Activated CD8-positive, alpha-beta T cell treated with anti-CD3 and anti-CD28 coated beads for 36 hours (primary cell): ENCODE data around the gene TAS1R2. TPM values are rescaled to one million over a fixed set of nuclear protein-coding genes. Genes with fewer than 3 reads are reported as not detected.

Experiments used
- ATAC-seq: fragments of 200-7000 bp; cut with Tn5 transposase; one replicate; pipeline ENCODE4 v1.10.0; 2021; ENCODE audit warnings: mild to moderate bottlenecking, moderate library complexity
- CTCF ChIA-PET: fragments of 350-600 bp; sonication (Branson Sonifier 250); formaldehyde crosslinking; loops from one replicate; lab custom pipeline; 2021; ENCODE audit warnings: antibody characterized with exemption; lab: Charles Lee
- POLR2A ChIA-PET: fragments of 350-600 bp; sonication (Branson Sonifier 250); formaldehyde crosslinking; loops from one replicate; lab custom pipeline; 2021; ENCODE audit warnings: antibody characterized with exemption; lab: Charles Lee
- DNase-seq: peaks from one replicate; pipeline ENCODE4 v3.0.0-alpha.2; 2020
- H3K27ac Mint-ChIP-seq: one replicate; pipeline ENCODE4 v1.8.0; 2021; ENCODE audit warnings: mild to moderate bottlenecking, mixed read lengths
- H3K27me3 Mint-ChIP-seq: one replicate; pipeline ENCODE4 v1.8.0; 2021; ENCODE audit warnings: mixed read lengths
- H3K36me3 Mint-ChIP-seq: one replicate; pipeline ENCODE4 v1.8.0; 2021; ENCODE audit warnings: low read depth, mixed read lengths
- H3K4me1 Mint-ChIP-seq: one replicate; pipeline ENCODE4 v1.8.0; 2021; ENCODE audit warnings: low read depth, mixed read lengths
- H3K4me3 Mint-ChIP-seq: one replicate; pipeline ENCODE4 v1.8.0; 2021; ENCODE audit warnings: mild to moderate bottlenecking, moderate library complexity, mixed read lengths
- H3K9me3 Mint-ChIP-seq: one replicate; pipeline ENCODE4 v1.8.0; 2021; ENCODE audit warnings: mixed read lengths
- intact Hi-C: fragments of 100-400 bp; cut with micrococcal nuclease; formaldehyde crosslinking; loops from one replicate; pipeline ENCODE4 v1.10.0; 2022
- total RNA-seq, 2 experiments: library from RNA; stranded (reverse); gene quantifications; one replicate each; pipeline ENCODE4 v1.2.3, GENCODE V29; 2021
- TF ChIP-seq, protein P1 (sequence below): fragments of 200-600 bp; IDR thresholded peaks from one replicate; pipeline ENCODE4 v1.8.0; 2022; ENCODE audit warnings: antibody characterized with exemption, mild to moderate bottlenecking

Gene TAS1R2
- total RNA-seq, 2 experiments from 2014 or later = not detected

DNA sequence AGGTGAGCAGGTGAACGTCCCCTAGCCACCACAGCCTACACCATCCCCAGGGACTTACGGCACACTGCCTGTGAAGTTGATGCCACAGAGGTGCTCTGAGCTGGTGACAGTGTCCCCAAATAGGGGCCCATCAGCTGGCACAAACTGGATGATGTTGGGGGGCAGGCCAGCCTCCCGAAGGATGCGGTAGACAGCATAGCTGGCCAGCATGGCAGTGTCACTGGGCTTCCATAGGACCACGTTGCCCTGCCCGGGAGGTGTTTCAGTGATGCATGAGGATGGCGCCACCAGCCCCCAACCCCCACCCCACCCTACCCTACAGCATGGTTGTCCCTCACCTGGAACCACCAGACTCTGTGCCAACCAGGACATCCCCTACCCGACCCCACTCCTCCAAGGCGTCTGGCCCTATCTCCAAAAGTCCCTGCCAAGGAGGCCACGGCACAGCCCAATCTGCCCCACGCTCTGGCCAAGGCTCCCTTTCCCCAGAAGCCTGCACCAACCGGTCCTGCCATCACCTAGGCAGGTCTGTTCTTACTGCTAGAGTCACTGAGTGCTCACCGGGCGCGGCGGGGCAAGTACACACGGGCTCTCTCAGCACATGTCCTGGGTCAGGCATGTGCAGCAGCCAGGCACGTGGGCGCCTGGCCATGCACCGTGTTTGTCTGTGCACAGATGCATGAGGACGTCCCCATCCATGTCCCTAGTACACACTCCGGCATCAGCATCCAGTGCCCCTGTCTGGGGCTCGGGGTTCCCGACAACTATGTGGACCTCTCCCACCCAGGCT, 22.4 kb upstream of the TAS1R2 start:
- no peak overlapping the region for H3K27ac Mint-ChIP-seq
- CTCF ChIA-PET = interaction anchor here (4.6 kb wide), 1 partner anchor 8 kb away, joined by 35 read pairs; no protein-coding TSS in a partner anchor
- DNase-seq = no peak
- H3K9me3 Mint-ChIP-seq = no peaks in the 10 kb centered on the region
- intact Hi-C loops = no loop called here
- no peaks in the 10 kb centered on the region for H3K4me1 Mint-ChIP-seq
- no peaks in the 10 kb centered on the region for H3K36me3 Mint-ChIP-seq
- H3K27me3 Mint-ChIP-seq = no peaks in the 10 kb centered on the region
- no peak for ATAC-seq
- H3K4me3 Mint-ChIP-seq = no peak overlapping the region
- TF ChIP-seq, protein P1, sequence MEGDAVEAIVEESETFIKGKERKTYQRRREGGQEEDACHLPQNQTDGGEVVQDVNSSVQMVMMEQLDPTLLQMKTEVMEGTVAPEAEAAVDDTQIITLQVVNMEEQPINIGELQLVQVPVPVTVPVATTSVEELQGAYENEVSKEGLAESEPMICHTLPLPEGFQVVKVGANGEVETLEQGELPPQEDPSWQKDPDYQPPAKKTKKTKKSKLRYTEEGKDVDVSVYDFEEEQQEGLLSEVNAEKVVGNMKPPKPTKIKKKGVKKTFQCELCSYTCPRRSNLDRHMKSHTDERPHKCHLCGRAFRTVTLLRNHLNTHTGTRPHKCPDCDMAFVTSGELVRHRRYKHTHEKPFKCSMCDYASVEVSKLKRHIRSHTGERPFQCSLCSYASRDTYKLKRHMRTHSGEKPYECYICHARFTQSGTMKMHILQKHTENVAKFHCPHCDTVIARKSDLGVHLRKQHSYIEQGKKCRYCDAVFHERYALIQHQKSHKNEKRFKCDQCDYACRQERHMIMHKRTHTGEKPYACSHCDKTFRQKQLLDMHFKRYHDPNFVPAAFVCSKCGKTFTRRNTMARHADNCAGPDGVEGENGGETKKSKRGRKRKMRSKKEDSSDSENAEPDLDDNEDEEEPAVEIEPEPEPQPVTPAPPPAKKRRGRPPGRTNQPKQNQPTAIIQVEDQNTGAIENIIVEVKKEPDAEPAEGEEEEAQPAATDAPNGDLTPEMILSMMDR = no peak
- POLR2A ChIA-PET = interaction anchor here (0.9 kb wide), 1 partner anchor 187 kb away, joined by 3 read pairs; no protein-coding TSS in a partner anchor

DNA sequence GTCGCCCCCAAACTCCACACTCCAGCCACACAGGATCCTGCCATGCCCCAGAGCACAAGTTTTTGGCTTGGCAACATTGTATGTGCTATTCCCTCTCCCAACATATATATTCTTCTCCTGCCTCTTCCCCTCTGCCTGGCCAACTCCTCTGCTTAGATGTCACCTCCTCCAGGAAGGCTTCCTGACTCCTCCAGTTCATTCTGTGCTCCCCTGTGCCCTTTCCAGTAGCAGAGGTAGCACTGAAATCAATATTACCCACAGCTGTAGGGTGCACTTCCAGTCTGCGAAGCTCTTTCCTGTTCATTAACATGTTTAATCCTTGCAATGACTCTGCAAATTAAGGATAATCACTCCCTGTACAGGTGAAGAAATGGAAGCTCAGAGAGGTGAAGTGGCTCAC, 21.7 kb upstream of the TAS1R2 start:
- Mint-ChIP-seq H3K9me3 (no peaks in the 10 kb centered on the region), H3K4me3 (no peak overlapping the region), H3K36me3 (no peaks in the 10 kb centered on the region), H3K27me3 (no peaks in the 10 kb centered on the region), H3K4me1 (no peaks in the 10 kb centered on the region), H3K27ac (no peak overlapping the region)
- POLR2A ChIA-PET = interaction anchor here (0.9 kb wide), 1 partner anchor 186 kb away, joined by 3 read pairs; no protein-coding TSS in a partner anchor
- CTCF ChIA-PET = no interaction called here
- DNase-seq = no peak
- TF ChIP-seq, protein P1 = no peak
- intact Hi-C loops = no loop called here
- ATAC-seq = no peak

DNA sequence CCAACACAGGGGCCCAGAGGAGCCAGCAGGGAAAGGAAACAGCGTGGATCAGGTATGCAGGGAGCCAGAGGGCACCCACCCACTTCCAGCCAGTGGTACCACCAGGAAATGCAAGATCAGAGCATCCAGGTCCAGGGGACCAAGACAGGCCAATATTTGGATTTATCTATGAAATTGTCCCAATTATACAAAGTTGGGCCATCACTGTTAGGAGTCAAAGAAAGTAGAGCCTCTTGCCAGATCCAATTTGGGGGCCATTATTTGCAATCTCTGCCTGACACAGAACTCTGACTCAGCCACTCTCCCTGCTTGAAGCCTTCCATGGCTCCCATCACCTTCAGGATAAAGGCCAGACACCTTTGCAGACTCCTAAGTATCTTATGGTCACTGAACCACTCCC, 21.1 kb upstream of the TAS1R2 start:
- no peak for ATAC-seq
- intact Hi-C loops = no loop called here

DNA sequence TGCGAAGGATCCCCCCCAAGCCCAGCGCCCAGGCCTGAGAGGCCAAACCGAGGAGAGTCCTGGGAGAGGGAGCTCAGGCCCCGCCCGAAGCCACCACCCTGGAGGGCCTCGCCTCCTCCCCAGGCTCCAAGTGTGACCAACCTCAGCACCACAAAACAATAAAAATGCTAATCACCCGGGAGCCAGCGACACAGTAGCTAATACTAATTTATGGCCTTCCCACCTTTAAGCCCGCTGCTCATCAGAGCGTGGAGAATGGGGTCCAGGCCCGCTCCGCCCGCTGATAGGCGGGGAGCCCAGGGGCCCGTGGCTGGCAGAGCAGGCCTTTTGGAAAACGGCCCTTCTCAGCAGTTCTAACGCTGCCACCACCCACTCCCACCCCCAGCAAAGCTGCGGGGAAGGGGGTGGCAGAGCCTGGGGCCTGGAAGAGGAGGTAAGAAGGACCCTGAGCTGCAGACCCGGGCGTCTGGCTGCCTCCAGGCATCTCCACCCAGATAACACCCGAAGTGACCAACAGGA, 20.4 kb upstream of the TAS1R2 start:
- DNase-seq (no peak), ATAC-seq (no peak)
- intact Hi-C loops = no loop called here
- ChIA-PET POLR2A (no interaction called here), CTCF (no interaction called here)
- Mint-ChIP-seq H3K4me3 (no peak overlapping the region), H3K27ac (no peak overlapping the region), H3K4me1 (no peaks in the 10 kb centered on the region), H3K36me3 (no peaks in the 10 kb centered on the region), H3K9me3 (no peaks in the 10 kb centered on the region), H3K27me3 (no peaks in the 10 kb centered on the region)
- TF ChIP-seq, protein P1 = no peak

More for the DNA sequence above, 21.1 kb upstream of the TAS1R2 start:
- Mint-ChIP-seq H3K4me3 (no peak overlapping the region), H3K36me3 (no peaks in the 10 kb centered on the region), H3K27me3 (no peaks in the 10 kb centered on the region), H3K9me3 (no peaks in the 10 kb centered on the region), H3K27ac (no peak overlapping the region), H3K4me1 (no peaks in the 10 kb centered on the region)
- TF ChIP-seq, protein P1 = no peak
- POLR2A ChIA-PET = interaction anchor here (0.9 kb wide), 1 partner anchor 186 kb away, joined by 3 read pairs; no protein-coding TSS in a partner anchor
- CTCF ChIA-PET = no interaction called here
- no peak for DNase-seq

DNA sequence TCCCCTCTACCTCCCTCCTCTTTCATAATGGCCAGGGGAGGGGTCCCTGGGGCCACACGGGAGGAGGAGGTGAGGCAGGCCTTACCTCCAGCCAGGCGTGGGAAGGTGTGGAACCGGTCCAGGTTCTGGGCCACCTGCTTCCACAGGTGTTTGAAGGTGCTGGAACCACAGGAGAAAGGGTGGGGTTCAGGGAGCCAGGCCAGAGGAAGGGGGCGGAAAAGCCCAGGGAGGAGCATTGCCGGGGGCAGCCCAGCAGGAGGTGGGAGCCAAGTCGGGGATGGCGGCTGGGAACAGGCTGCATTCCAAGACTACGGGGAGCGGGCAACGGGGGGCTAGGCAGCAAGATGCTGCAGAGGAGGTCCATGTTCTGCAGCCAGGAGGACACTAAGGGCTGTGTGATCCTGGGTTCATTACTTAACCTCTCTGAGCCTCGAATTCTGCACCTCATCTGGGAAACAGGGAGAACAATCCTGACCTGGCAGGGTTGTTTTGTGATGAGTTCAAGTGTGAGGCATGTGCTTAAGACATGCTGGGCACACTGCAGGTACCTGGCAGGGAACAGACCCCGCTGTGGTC, 19.8 kb upstream of the TAS1R2 start:
- intact Hi-C loops = no loop called here
- TF ChIP-seq, protein P1 = no peak
- ATAC-seq = no peak
- no peak for DNase-seq
- POLR2A ChIA-PET = no interaction called here
- no peaks in the 10 kb centered on the region for H3K4me1 Mint-ChIP-seq
- H3K4me3 Mint-ChIP-seq = no peak overlapping the region
- CTCF ChIA-PET = no interaction called here
- H3K9me3 Mint-ChIP-seq = no peaks in the 10 kb centered on the region
- no peaks in the 10 kb centered on the region for H3K27me3 Mint-ChIP-seq
- no peak overlapping the region for H3K27ac Mint-ChIP-seq
- no peaks in the 10 kb centered on the region for H3K36me3 Mint-ChIP-seq
